ENCODE results near the gene ZC3HAV1.

ZC3HAV1 gene

GRCh38 chr7:139112741-139113250 lies 3.3 kb upstream of the ZC3HAV1 start:
- no peak overlapping the region for H3K4me3 ChIP-seq (ENCODE audit: low read depth, low read length)
- TF ChIP-seq CTCF (IDR thresholded peaks at IDR 0.05; ENCODE audit: control insufficient read depth, extremely low read depth, insufficient read depth): no peak
- DNase-seq (ENCODE audit: low read depth): no peak

GRCh38 chr7:139112316-139112715 lies 2.8 kb upstream of the ZC3HAV1 start:
- TF ChIP-seq CTCF (IDR thresholded peaks at IDR 0.05; ENCODE audit: control insufficient read depth, extremely low read depth, insufficient read depth): no peak
- H3K4me3 ChIP-seq (ENCODE audit: low read depth, low read length): no peak overlapping the region
- DNase-seq (ENCODE audit: low read depth): no peak

GRCh38 chr7:139111811-139112301 lies 2.3 kb upstream of the ZC3HAV1 start:
- H3K4me3 ChIP-seq (ENCODE audit: low read depth, low read length): no peak overlapping the region
- no peak for DNase-seq (ENCODE audit: low read depth)
- no peak for TF ChIP-seq CTCF (IDR thresholded peaks at IDR 0.05; ENCODE audit: control insufficient read depth, extremely low read depth, insufficient read depth)

- H3K4me3 ChIP-seq (ENCODE audit: low read depth, low read length): no peak overlapping the region
- DNase-seq (ENCODE audit: low read depth): peak; percentile 93
- TF ChIP-seq CTCF (IDR thresholded peaks at IDR 0.05; ENCODE audit: control insufficient read depth, extremely low read depth, insufficient read depth): no peak
These were observed 1.6 kb upstream of the ZC3HAV1 start for GRCh38 chr7:139111147-139111546.

- H3K4me3 ChIP-seq (ENCODE audit: low read depth, low read length): peak overlapping the region; percentile 87
- no peak for TF ChIP-seq CTCF (IDR thresholded peaks at IDR 0.05; ENCODE audit: control insufficient read depth, extremely low read depth, insufficient read depth)
- no peak for DNase-seq (ENCODE audit: low read depth)
These were observed 477 bp upstream of the ZC3HAV1 start for GRCh38 chr7:139109983-139110411.

GRCh38 chr7:139108266-139109187 lies 993 bp downstream of the ZC3HAV1 start:
- TF ChIP-seq CTCF (IDR thresholded peaks at IDR 0.05; ENCODE audit: control insufficient read depth, extremely low read depth, insufficient read depth): peak; percentile 29
- peak overlapping the region; percentile 87 for H3K4me3 ChIP-seq (ENCODE audit: low read depth, low read length)
- no peak for DNase-seq (ENCODE audit: low read depth)
